GM12878 (cell line): ENCODE data around the gene SCYL3. TPM values are rescaled to one million over a fixed set of nuclear protein-coding genes. Genes with fewer than 3 reads are reported as not detected.

Source experiments
- ATAC-seq: fragments of 200-7000 bp; cut with Tn5 transposase; 3 replicates; pipeline ENCODE4 v1.9.1; 2020; ENCODE audit warnings: mild to moderate bottlenecking, moderate library complexity
- BruUV-seq: library from RNA; stranded (reverse); fragments of 400-500 nt; replicated peaks from 2 replicates; lab custom pipeline; 2021; lab: Mats Ljungman, UMichigan
- CTCF ChIA-PET: fragments of 300-600 bp; sonication (Branson Sonifier 250); formaldehyde crosslinking; extraction: SDS; loops from one replicate; lab custom pipeline; 2021; ENCODE audit warnings: inconsistent platforms; lab: Yijun Ruan, JAX
- POLR2A ChIA-PET: fragments of 350-600 bp; formaldehyde crosslinking; extraction: SDS; loops from one replicate; lab custom pipeline; 2021; ENCODE audit warnings: inconsistent platforms; lab: Charles Lee
- RAD21 ChIA-PET: fragments of 300-600 bp; sonication (Branson Sonifier 250); formaldehyde crosslinking; loops from one replicate; lab custom pipeline; 2023; ENCODE audit warnings: antibody characterized with exemption; ENCODE audit not compliant: unreplicated experiment; lab: Charles Lee
- SMC1A ChIA-PET: fragments of 300-600 bp; sonication (Branson Sonifier 250); formaldehyde crosslinking; loops from one replicate; lab custom pipeline; 2023; ENCODE audit not compliant: unreplicated experiment, uncharacterized antibody; lab: Charles Lee
- DNase-seq: peaks from one replicate; pipeline ENCODE4 v3.0.0-alpha.2; 2011; ENCODE audit warnings: low read depth, low spot score
- FAIRE-seq: peaks from 3 replicates; lab custom pipeline; 2011; peaks lifted over from hg19 to GRCh38; lab: Jason Lieb, UNC
- H2AFZ ChIP-seq: 2 replicates; pipeline ENCODE4 v1.6.0; 2011; ENCODE audit warnings: low read depth, low read length, control low read depth; ENCODE audit not compliant: control insufficient read depth
- H3K27ac ChIP-seq: 2 replicates; pipeline ENCODE4 v1.5.1; 2011; ENCODE audit warnings: control low read depth; ENCODE audit not compliant: control insufficient read depth, insufficient read depth
- H3K27me3 ChIP-seq, 2 experiments: replicated peaks in 1 of 2; 2 replicates each; pipeline versions ENCODE4 v1.6.0 to v1.6.1; 2011; ENCODE audit warnings: low read length in 1 of 2; ENCODE audit not compliant: control insufficient read depth in 2 of 2, insufficient read depth in 2 of 2
- H3K36me3 ChIP-seq, 2 experiments: 2 replicates each; pipeline ENCODE4 v1.5.1; 2011; ENCODE audit warnings: low read length in 1 of 2; ENCODE audit not compliant: control insufficient read depth in 2 of 2, insufficient read depth in 2 of 2
- H3K4me1 ChIP-seq: 2 replicates; pipeline ENCODE4 v1.6.1; 2011; ENCODE audit warnings: mild to moderate bottlenecking, low read length, moderate library complexity, mixed read lengths; ENCODE audit not compliant: control insufficient read depth, insufficient read depth
- H3K4me2 ChIP-seq: 2 replicates; pipeline ENCODE4 v1.6.0; 2011; ENCODE audit warnings: control low read depth; ENCODE audit not compliant: control insufficient read depth, insufficient read depth
- H3K4me3 ChIP-seq: fragments of 200-600 bp; sonication (generic); 2 replicates; pipeline ENCODE4 v1.5.1; 2016
- H3K79me2 ChIP-seq: 2 replicates; pipeline ENCODE4 v1.6.0; 2011; ENCODE audit warnings: low read length; ENCODE audit not compliant: control insufficient read depth, insufficient read depth
- H3K9ac ChIP-seq: 2 replicates; pipeline ENCODE4 v1.8.0; 2011; ENCODE audit warnings: low read length, control low read depth, mixed read lengths; ENCODE audit not compliant: control insufficient read depth, insufficient read depth
- H3K9me3 ChIP-seq: replicated peaks from 3 replicates; pipeline ENCODE4 v1.5.1; 2011; ENCODE audit warnings: mild to moderate bottlenecking, low read length; ENCODE audit not compliant: control insufficient read depth, insufficient read depth
- H4K20me1 ChIP-seq: 2 replicates; pipeline ENCODE4 v1.6.0; 2011; ENCODE audit not compliant: control insufficient read depth, insufficient read depth
- BHLHE40 ChIP-seq, 2 experiments: fragments of 450-650 bp in 1 of 2; IDR thresholded peaks; 2 replicates each; pipeline ENCODE4 v1.6.1; 2011 to 2017; ENCODE audit warnings: low read depth in 2 of 2, borderline replicate concordance in 1 of 2, improper control_type of control experiment in 1 of 2, low read length in 1 of 2, mild to moderate bottlenecking in 1 of 2
- CHD4 ChIP-seq: fragments of 200-600 bp; sonication (generic); IDR thresholded peaks from 2 replicates; pipeline ENCODE4 v1.6.1; 2016; ENCODE audit warnings: mild to moderate bottlenecking
- ESRRA ChIP-seq: IDR thresholded peaks from 2 replicates; pipeline ENCODE4 v1.6.1; 2012; ENCODE audit warnings: mild to moderate bottlenecking, low read length, improper control_type of control experiment
- FOXM1 ChIP-seq: IDR thresholded peaks from 2 replicates; pipeline ENCODE4 v1.6.1; 2012; ENCODE audit warnings: low read depth, mild to moderate bottlenecking, inconsistent platforms, low read length, moderate library complexity
- IKZF1 ChIP-seq: fragments of 450-650 bp; conservative IDR thresholded peaks from 2 replicates; pipeline ENCODE4 v1.6.1; 2017; ENCODE audit warnings: antibody characterized with exemption, mild to moderate bottlenecking
- LARP7 ChIP-seq: fragments of 450-650 bp; IDR thresholded peaks from 2 replicates; pipeline ENCODE4 v1.6.1; 2017; ENCODE audit warnings: mild to moderate bottlenecking
- NR2F1 ChIP-seq: fragments of 450-650 bp; conservative IDR thresholded peaks from 2 replicates; pipeline ENCODE4 v1.6.1; 2017; ENCODE audit warnings: mild to moderate bottlenecking
- NRF1 ChIP-seq: conservative IDR thresholded peaks from 2 replicates; pipeline ENCODE4 v1.6.1; 2011; ENCODE audit warnings: mild to moderate bottlenecking, low read depth, low read length, improper control_type of control experiment
- POLR2A ChIP-seq: IDR thresholded peaks from 2 replicates; pipeline ENCODE4 v1.6.1; 2011; ENCODE audit warnings: low read depth, mild to moderate bottlenecking, low read length
- SMAD5 ChIP-seq: IDR thresholded peaks from 2 replicates; pipeline ENCODE4 v1.6.1; 2016; ENCODE audit warnings: antibody characterized with exemption, low read depth
- SMC3 ChIP-seq: IDR thresholded peaks from 2 replicates; pipeline ENCODE4 v1.6.1; 2011; ENCODE audit warnings: low read length, improper control_type of control experiment, borderline replicate concordance
- TCF3 ChIP-seq: IDR thresholded peaks from 2 replicates; pipeline ENCODE4 v1.6.1; 2012; ENCODE audit warnings: low read depth, mild to moderate bottlenecking, low read length, borderline replicate concordance; ENCODE audit not compliant: insufficient read depth
- WGBS: methylation state at CpG from one replicate; pipeline ENCODE4 v1.1.6; 2016; ENCODE audit warnings: low lambda C conversion rate; ENCODE audit not compliant: insufficient replicate concordance, insufficient coverage; ENCODE audit errors: missing lambda C conversion rate; 5-methylcytosine and 5-hydroxymethylcytosine counted together
- in situ Hi-C: fragments of 300-500 bp; cut with MboI; formaldehyde crosslinking; loops from 9 replicates; pipeline ENCODE4 v1.14.3; 2018; ENCODE audit warnings: mixed read lengths
- intact Hi-C: fragments of 100-400 bp; cut with micrococcal nuclease; formaldehyde crosslinking; loops from one replicate; pipeline ENCODE4 v1.14.2; 2022; ENCODE audit not compliant: unreplicated experiment
- polyA plus RNA-seq, 11 experiments: library from polyadenylated mRNA; depleted of rRNA in 4 of 11; unstranded in 6 of 11; stranded (reverse) in 5 of 11; fragments of >200 nt; fragmentation: Nextera tagmentation in 4 of 11; fragmentation: Illumina TruSeq in 1 of 11; extraction: Ambion mirVana in 4 of 11; extraction: Trizol in 1 of 11; gene quantifications; 1 replicate in 1 of 11; 2 replicates in 10 of 11; pipeline versions ENCODE4 v1.2.1 to v1.2.3, GENCODE V29; 2011 to 2016; ENCODE audit warnings: inconsistent platforms in 2 of 11, missing spikeins in 2 of 11, low read depth in 1 of 11
- total RNA-seq, 4 experiments: library from RNA; depleted of rRNA in 3 of 4; stranded (reverse); fragments of >200 nt in 3 of 4; fragmentation: Illumina TruSeq in 1 of 4; extraction: Trizol in 1 of 4; gene quantifications; 2 replicates each; pipeline versions ENCODE4 v1.2.1 to v1.2.3, GENCODE V29; 2013 to 2021
- TF ChIP-seq, protein P1 (sequence below): fragments of 450-650 bp; formaldehyde crosslinking; IDR thresholded peaks from 2 replicates; pipeline ENCODE4 v1.4.0; 2020; ENCODE audit warnings: mild to moderate bottlenecking, moderate library complexity
- TF ChIP-seq, protein P2 (sequence below): IDR thresholded peaks from 2 replicates; pipeline ENCODE4 v1.6.1; 2012; ENCODE audit warnings: low read depth, low read length, improper control_type of control experiment

The SCYL3 gene
- total and polyA plus RNA-seq, 10 of the 15 experiments (the other 5 are each of a cell fraction or from before 2014, with no cell fraction given) = 4.3 to 14.3 (median 10.3) TPM

DNA sequence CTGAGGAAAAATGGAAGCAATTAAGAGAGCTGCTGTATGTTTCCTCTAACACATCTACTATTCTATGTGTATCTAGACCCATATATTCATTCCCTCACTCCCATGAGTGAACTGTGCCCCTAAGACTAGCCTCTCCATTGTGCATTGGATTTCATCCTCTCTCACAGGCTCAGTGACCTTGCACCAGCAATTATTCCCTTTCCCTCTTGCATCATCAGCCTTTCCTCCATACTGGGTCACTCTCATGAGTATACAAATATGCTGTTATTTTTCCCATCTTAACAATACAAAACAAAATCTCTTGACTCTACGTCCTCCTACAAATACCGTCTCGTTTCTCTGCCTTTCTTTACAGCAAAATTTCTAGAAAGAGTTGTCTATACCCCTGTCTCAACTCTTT, 69.5 kb downstream of the SCYL3 start:
- in situ Hi-C loops = no loop called here

More for the DNA sequence above, 69.5 kb downstream of the SCYL3 start:
- no peaks in the 10 kb centered on the region for H3K79me2 ChIP-seq
- ATAC-seq = no peak
- no peaks in the 10 kb centered on the region for H3K27me3 ChIP-seq
- no peaks in the 10 kb centered on the region for H3K9me3 ChIP-seq
- no peaks in the 10 kb centered on the region for H3K4me1 ChIP-seq
- BruUV-seq = no TSS peak
- intact Hi-C loops = no loop called here
- POLR2A ChIA-PET = no interaction called here
- TF ChIP-seq FOXM1 (no peak), LARP7 (no peak), SMC3 (no peak), TCF3 (no peak), NR2F1 (no peak), CHD4 (no peak), POLR2A (no peak), NRF1 (no peak), BHLHE40 (IDR thresholded peaks at IDR 0.05; ENCODE audit: borderline replicate concordance in 1 of 2, low read depth in 2 of 2, low read length in 1 of 2) (no peak), ESRRA (no peak), SMAD5 (no peak), IKZF1 (no peak)
- TF ChIP-seq, protein P1, sequence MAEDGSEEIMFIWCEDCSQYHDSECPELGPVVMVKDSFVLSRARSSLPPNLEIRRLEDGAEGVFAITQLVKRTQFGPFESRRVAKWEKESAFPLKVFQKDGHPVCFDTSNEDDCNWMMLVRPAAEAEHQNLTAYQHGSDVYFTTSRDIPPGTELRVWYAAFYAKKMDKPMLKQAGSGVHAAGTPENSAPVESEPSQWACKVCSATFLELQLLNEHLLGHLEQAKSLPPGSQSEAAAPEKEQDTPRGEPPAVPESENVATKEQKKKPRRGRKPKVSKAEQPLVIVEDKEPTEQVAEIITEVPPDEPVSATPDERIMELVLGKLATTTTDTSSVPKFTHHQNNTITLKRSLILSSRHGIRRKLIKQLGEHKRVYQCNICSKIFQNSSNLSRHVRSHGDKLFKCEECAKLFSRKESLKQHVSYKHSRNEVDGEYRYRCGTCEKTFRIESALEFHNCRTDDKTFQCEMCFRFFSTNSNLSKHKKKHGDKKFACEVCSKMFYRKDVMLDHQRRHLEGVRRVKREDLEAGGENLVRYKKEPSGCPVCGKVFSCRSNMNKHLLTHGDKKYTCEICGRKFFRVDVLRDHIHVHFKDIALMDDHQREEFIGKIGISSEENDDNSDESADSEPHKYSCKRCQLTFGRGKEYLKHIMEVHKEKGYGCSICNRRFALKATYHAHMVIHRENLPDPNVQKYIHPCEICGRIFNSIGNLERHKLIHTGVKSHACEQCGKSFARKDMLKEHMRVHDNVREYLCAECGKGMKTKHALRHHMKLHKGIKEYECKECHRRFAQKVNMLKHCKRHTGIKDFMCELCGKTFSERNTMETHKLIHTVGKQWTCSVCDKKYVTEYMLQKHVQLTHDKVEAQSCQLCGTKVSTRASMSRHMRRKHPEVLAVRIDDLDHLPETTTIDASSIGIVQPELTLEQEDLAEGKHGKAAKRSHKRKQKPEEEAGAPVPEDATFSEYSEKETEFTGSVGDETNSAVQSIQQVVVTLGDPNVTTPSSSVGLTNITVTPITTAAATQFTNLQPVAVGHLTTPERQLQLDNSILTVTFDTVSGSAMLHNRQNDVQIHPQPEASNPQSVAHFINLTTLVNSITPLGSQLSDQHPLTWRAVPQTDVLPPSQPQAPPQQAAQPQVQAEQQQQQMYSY (CRISPR knock-in tag) = no peak
- TF ChIP-seq, protein P2, sequence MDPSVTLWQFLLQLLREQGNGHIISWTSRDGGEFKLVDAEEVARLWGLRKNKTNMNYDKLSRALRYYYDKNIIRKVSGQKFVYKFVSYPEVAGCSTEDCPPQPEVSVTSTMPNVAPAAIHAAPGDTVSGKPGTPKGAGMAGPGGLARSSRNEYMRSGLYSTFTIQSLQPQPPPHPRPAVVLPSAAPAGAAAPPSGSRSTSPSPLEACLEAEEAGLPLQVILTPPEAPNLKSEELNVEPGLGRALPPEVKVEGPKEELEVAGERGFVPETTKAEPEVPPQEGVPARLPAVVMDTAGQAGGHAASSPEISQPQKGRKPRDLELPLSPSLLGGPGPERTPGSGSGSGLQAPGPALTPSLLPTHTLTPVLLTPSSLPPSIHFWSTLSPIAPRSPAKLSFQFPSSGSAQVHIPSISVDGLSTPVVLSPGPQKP = no peak
- TF ChIP-seq, all 136 proteins: peak for 0
- ChIA-PET SMC1A (no interaction called here), RAD21 (no interaction called here), CTCF (no interaction called here)
- no peak overlapping the region for H3K9ac ChIP-seq
- H2AFZ ChIP-seq = no peak overlapping the region
- no peak for DNase-seq
- no peak overlapping the region for H3K4me3 ChIP-seq
- no peak for FAIRE-seq
- H4K20me1 ChIP-seq = no peaks in the 10 kb centered on the region
- H3K36me3 ChIP-seq = peaks cover 5 to 21% of the 10 kb centered on the region in 2 experiments
- no peak overlapping the region for H3K27ac ChIP-seq
- 99% methylated on average over 3 of the region's 3 CpGs for WGBS
- H3K4me2 ChIP-seq = no peak overlapping the region
